ENCODE data around the gene FBXO42.

DNA sequence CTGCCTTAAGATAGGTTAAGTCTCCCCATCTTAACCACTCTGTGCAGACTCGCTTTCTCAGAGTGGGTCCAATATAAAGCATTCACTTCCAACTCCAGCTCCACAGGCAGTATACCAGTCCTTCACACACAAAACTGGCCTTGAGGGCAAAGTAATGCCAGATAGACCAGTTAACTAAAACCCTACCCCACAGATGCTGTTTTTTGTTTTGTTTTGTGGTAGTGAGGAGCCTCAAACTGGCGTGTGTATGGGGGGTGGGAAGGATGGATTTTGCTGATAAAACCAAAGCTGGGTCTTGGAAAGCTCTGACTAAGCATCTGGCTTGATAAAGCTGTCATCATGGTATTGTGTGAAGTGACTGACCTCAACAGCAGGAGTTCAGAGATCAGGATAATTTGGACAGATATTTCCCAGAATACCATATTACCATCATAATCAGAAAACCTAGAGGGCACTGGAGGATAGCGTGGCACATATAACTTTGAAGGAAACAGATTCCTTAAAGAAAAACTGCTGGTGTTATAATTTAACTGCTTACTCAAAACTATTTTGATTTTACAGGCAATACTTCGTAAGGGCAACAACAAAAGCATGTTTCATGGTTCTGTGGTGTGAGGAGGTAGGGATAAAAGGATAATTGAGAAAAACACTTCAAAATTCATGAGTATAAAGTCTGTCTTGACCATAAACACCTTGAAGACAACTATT lies 85.7 kb downstream of the FBXO42 start:
- TF ChIP-seq POLR2AphosphoS5 (IDR thresholded peaks at IDR 0.05; ENCODE audit: borderline replicate concordance, low read depth, low read length), result no peak
- TF ChIP-seq EZH2 (IDR thresholded peaks at IDR 0.05), result no peak
- no peak for TF ChIP-seq FOXP2 (optimal IDR thresholded peaks at IDR 0.05; ENCODE audit: control extremely low read depth, extremely low read length, insufficient read depth)
